PC-3 (cell line): ENCODE measurements around the gene SLC22A3.

Experiments used
- EZH2 ChIP-seq: fragments of 300-600 bp; sonication (generic); IDR thresholded peaks from one replicate; pipeline ENCODE4 v1.6.1; 2017; ENCODE audit warnings: antibody characterized with exemption, mild to moderate bottlenecking, low read length; ENCODE audit not compliant: unreplicated experiment
- EZH2phosphoT487 ChIP-seq: fragments of 300-600 bp; sonication (generic); IDR thresholded peaks from 2 replicates; pipeline ENCODE4 v1.6.1; 2018; ENCODE audit warnings: mild to moderate bottlenecking, antibody characterized with exemption, low read length, borderline replicate concordance
- TF ChIP-seq, protein P1 (sequence below): fragments of 300-600 bp; sonication (generic); conservative IDR thresholded peaks from 2 replicates; pipeline ENCODE4 v1.5.1; 2017; ENCODE audit warnings: antibody characterized with exemption, low read depth, mild to moderate bottlenecking, low read length

DNA sequence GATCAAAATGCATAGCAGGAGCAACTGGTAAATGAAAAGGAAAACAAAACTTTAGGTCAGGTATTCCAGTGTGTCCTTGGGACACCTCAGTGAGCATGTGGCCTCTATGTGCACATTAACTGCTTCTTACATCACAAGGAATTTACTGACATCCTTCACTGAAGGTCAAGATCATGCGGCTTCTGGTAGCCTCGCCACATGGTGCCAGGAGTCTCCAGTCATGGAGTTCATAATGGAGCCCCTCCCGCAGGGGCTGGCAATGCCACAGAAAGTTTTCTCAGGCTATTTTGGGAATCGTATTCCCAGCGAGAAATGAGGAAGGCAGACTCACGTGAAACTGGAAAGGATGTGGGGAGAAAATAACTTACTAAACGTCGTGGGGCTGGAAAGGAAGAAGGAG lies 19.7 kb upstream of the SLC22A3 start:
- TF ChIP-seq, protein P1, sequence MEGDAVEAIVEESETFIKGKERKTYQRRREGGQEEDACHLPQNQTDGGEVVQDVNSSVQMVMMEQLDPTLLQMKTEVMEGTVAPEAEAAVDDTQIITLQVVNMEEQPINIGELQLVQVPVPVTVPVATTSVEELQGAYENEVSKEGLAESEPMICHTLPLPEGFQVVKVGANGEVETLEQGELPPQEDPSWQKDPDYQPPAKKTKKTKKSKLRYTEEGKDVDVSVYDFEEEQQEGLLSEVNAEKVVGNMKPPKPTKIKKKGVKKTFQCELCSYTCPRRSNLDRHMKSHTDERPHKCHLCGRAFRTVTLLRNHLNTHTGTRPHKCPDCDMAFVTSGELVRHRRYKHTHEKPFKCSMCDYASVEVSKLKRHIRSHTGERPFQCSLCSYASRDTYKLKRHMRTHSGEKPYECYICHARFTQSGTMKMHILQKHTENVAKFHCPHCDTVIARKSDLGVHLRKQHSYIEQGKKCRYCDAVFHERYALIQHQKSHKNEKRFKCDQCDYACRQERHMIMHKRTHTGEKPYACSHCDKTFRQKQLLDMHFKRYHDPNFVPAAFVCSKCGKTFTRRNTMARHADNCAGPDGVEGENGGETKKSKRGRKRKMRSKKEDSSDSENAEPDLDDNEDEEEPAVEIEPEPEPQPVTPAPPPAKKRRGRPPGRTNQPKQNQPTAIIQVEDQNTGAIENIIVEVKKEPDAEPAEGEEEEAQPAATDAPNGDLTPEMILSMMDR = no peak
- TF ChIP-seq EZH2 = no peak
- TF ChIP-seq EZH2phosphoT487 = no peak
